HG03066 (cell line): ENCODE data around the gene CDK13.
"Not testable (repeated sequence)": the region's sequence is repeated elsewhere in the genome, so short reads cannot be mapped to it uniquely, and the experiment has no call there.

Experiments
- ATAC-seq: cut with Tn5 transposase; IDR thresholded peaks from one replicate; pipeline ENCODE4 v1.9.1; 2021; ENCODE audit warnings: low read depth; ENCODE audit not compliant: unreplicated experiment

CDK13 gene

GRCh38 chr7:39949971-39950472, at the start of gene CDK13:
Gene CDK13 (plus strand): TSS chr7:39950256. CDS start chr7:39950642, 386 bp downstream.
- peak; percentile 38 for ATAC-seq

GRCh38 chr7:39904077-39904486, 46.0 kb upstream of the CDK13 start:
- no peak for ATAC-seq

GRCh38 chr7:39908141-39908540, 41.9 kb upstream of the CDK13 start:
- no peak for ATAC-seq

- no peak for ATAC-seq
These were observed 41.1 kb upstream of the CDK13 start for GRCh38 chr7:39908973-39909372.

GRCh38 chr7:39909526-39909925, 40.5 kb upstream of the CDK13 start:
- no peak for ATAC-seq

GRCh38 chr7:39910108-39910869, 39.8 kb upstream of the CDK13 start:
- no peak for ATAC-seq

GRCh38 chr7:39911167-39911566, 38.9 kb upstream of the CDK13 start:
- ATAC-seq, result no peak

GRCh38 chr7:39915847-39916246, 34.2 kb upstream of the CDK13 start:
- not testable (repeated sequence) for ATAC-seq

GRCh38 chr7:39919646-39920045, 30.4 kb upstream of the CDK13 start:
- ATAC-seq, result no peak

- no peak for ATAC-seq
These were observed 28.4 kb upstream of the CDK13 start for GRCh38 chr7:39921506-39922175.

- ATAC-seq, result no peak
These were observed 27.5 kb upstream of the CDK13 start for GRCh38 chr7:39922580-39922979.

- no peak for ATAC-seq
These were observed 27.0 kb upstream of the CDK13 start for GRCh38 chr7:39923091-39923490.

GRCh38 chr7:39924122-39924521, 25.9 kb upstream of the CDK13 start:
- no peak for ATAC-seq

- no peak for ATAC-seq
These were observed 23.9 kb upstream of the CDK13 start for GRCh38 chr7:39926111-39926510.

GRCh38 chr7:39927018-39927417, 23.0 kb upstream of the CDK13 start:
- no peak for ATAC-seq

- no peak for ATAC-seq
These were observed 15.9 kb upstream of the CDK13 start for GRCh38 chr7:39934132-39934531.

- ATAC-seq, result no peak
These were observed 13.3 kb upstream of the CDK13 start for GRCh38 chr7:39936761-39937160.

- no peak for ATAC-seq
These were observed 12.5 kb upstream of the CDK13 start for GRCh38 chr7:39937366-39938153.

GRCh38 chr7:39942883-39943282, 7.2 kb upstream of the CDK13 start:
- no peak for ATAC-seq

- no peak for ATAC-seq
These were observed 3.4 kb upstream of the CDK13 start for GRCh38 chr7:39946693-39947092.

GRCh38 chr7:39948375-39948955, 1.6 kb upstream of the CDK13 start:
- no peak for ATAC-seq
